ENCODE data around the gene IL1RL1.

IL1RL1 gene

DNA sequence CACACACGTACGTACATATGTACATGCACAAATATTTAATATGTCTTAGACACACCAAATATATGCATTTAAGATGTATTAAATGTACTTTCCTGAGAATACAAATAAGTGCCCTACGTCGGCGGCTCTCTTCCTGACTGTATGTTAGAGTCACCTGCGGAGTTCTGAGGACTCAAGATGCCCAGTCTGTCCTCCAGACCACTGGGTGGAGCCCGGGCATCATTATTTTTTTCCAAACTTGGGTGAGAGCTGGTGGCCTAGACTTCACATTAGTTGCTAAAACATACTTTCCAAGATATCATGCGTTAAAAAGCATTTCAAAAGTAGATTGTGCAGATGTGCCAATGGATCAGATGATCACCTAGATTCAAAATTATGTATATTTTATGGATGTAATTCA, 47.1 kb downstream of the IL1RL1 start:
- Histone ChIP-seq H2AFZ (ENCODE audit: low read depth, low read length) (no peak overlapping the region), H3K4ac (ENCODE audit: low read depth in 1 of 2, low read length in 2 of 2) (no peak overlapping the region), H3K79me1 (replicated peaks; ENCODE audit: low read length, poor library complexity, severe bottlenecking) (no peaks in the 10 kb centered on the region), H2BK15ac (ENCODE audit: low read depth, poor library complexity, severe bottlenecking) (no peak overlapping the region), H3K4me3 (ENCODE audit: insufficient read depth in 1 of 2, low read depth in 1 of 2, low read length in 2 of 2) (no peak overlapping the region), H2BK120ac (ENCODE audit: low read depth, low read length) (no peak overlapping the region), H2AK5ac (ENCODE audit: low read length, severe bottlenecking) (no peak overlapping the region), H4K91ac (ENCODE audit: low read length) (no peak overlapping the region), H3K9me3 (ENCODE audit: control insufficient read depth, low read length) (no peaks in the 10 kb centered on the region), H3K18ac (ENCODE audit: low read depth in 1 of 2, low read length in 2 of 2) (no peak overlapping the region), H3K14ac (ENCODE audit: low read length in 2 of 2) (no peak overlapping the region), H3K27me3 (ENCODE audit: control insufficient read depth in 1 of 2, insufficient read depth in 1 of 2, low read length in 2 of 2) (no peaks in the 10 kb centered on the region), H3K23ac (ENCODE audit: low read length in 2 of 2) (no peak overlapping the region), H3K4me2 (ENCODE audit: low read length, poor library complexity, severe bottlenecking) (no peak overlapping the region), H3K27ac (ENCODE audit: low read length, poor library complexity, severe bottlenecking) (no peak overlapping the region), H3K4me1 (ENCODE audit: control insufficient read depth, insufficient read depth, low read depth, low read length) (peaks cover 4% of the 10 kb centered on the region), H4K8ac (ENCODE audit: low read length) (no peak overlapping the region), H2BK5ac (ENCODE audit: low read depth, low read length, poor library complexity, severe bottlenecking) (no peak overlapping the region), H3K36me3 (ENCODE audit: control insufficient read depth in 1 of 2, insufficient read depth in 2 of 2, low read depth in 1 of 2, low read length in 2 of 2) (no peaks in the 10 kb centered on the region), H3K9ac (ENCODE audit: low read length) (no peak overlapping the region), H2BK12ac (ENCODE audit: low read length in 2 of 2) (no peak overlapping the region)
- 99% methylated on average over 5 of the region's 8 CpGs for WGBS
- DNase-seq = no peak

DNA sequence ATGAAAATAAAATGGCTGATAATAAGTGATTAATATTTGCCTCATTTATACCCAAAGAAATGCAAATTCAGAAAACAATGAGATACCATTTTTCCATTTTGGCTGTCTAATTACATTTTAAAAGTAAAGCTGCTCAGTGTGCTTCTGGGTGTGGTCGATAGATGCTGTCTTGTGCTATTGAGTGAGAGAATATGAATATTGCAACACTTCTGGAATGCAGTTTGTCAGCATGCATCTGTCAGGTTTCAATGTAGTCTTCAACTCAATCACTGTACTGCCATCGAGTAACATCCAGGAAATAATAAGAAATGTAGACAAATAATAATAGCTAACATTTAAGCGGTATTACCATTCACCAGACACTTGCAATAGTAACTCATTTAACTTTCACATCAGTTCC, 48.2 kb downstream of the IL1RL1 start:
- H2AFZ ChIP-seq (ENCODE audit: low read depth, low read length) = no peak overlapping the region
- H3K4ac ChIP-seq (ENCODE audit: low read depth in 1 of 2, low read length in 2 of 2) = no peak overlapping the region
- no peak overlapping the region for H3K18ac ChIP-seq (ENCODE audit: low read depth in 1 of 2, low read length in 2 of 2)
- H3K23ac ChIP-seq (ENCODE audit: low read length in 2 of 2) = no peak overlapping the region
- H3K27ac ChIP-seq (ENCODE audit: low read length, poor library complexity, severe bottlenecking) = no peak overlapping the region
- no peak overlapping the region for H2BK12ac ChIP-seq (ENCODE audit: low read length in 2 of 2)
- DNase-seq = no peak
- no peaks in the 10 kb centered on the region for H3K79me1 ChIP-seq (replicated peaks; ENCODE audit: low read length, poor library complexity, severe bottlenecking)
- no peak overlapping the region for H2AK5ac ChIP-seq (ENCODE audit: low read length, severe bottlenecking)
- no peak overlapping the region for H3K14ac ChIP-seq (ENCODE audit: low read length in 2 of 2)
- H3K27me3 ChIP-seq (ENCODE audit: control insufficient read depth in 1 of 2, insufficient read depth in 1 of 2, low read length in 2 of 2) = no peaks in the 10 kb centered on the region
- no peak overlapping the region for H3K4me2 ChIP-seq (ENCODE audit: low read length, poor library complexity, severe bottlenecking)
- H3K36me3 ChIP-seq (ENCODE audit: control insufficient read depth in 1 of 2, insufficient read depth in 2 of 2, low read depth in 1 of 2, low read length in 2 of 2) = no peaks in the 10 kb centered on the region
- no peak overlapping the region for H4K91ac ChIP-seq (ENCODE audit: low read length)
- no peak overlapping the region for H4K8ac ChIP-seq (ENCODE audit: low read length)
- H2BK15ac ChIP-seq (ENCODE audit: low read depth, poor library complexity, severe bottlenecking) = no peak overlapping the region
- H2BK5ac ChIP-seq (ENCODE audit: low read depth, low read length, poor library complexity, severe bottlenecking) = no peak overlapping the region
- no peak overlapping the region for H3K9ac ChIP-seq (ENCODE audit: low read length)
- no peaks in the 10 kb centered on the region for H3K9me3 ChIP-seq (ENCODE audit: control insufficient read depth, low read length)
- H3K4me3 ChIP-seq (ENCODE audit: insufficient read depth in 1 of 2, low read depth in 1 of 2, low read length in 2 of 2) = no peak overlapping the region
- peaks cover 4% of the 10 kb centered on the region for H3K4me1 ChIP-seq (ENCODE audit: control insufficient read depth, insufficient read depth, low read depth, low read length)
- no peak overlapping the region for H2BK120ac ChIP-seq (ENCODE audit: low read depth, low read length)
- 100% methylated on average over 1 of the region's 3 CpGs for WGBS

DNA sequence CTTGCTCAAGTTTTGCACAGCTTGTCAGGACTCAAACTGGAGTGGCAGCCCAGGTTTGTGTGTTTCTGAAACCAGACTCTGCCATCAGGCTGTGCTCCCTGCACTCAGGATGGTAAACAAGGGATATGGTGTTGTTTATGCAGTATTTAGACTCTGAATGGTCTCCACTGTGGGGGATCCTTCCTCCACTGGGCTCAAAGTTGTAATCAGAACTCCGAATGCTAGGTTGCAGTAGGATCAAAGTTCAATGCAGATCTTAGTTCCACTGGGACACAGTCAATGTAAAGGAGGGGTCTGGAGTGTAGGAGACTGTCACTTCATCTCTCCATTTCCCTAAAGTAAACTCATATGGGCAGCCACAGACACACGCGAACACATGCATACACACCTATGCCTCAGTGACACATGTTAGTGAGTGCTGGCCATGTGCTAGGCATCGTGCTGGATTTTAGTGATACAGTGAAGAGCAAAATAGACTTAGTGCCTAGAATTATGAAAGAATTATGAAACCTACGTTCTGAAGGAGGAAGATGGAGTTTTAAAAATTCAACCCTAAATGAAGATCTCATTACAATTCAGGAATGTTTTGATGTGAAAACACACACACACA, 50.4 kb downstream of the IL1RL1 start:
- no peak overlapping the region for H3K23ac ChIP-seq (ENCODE audit: low read length in 2 of 2)
- no peak overlapping the region for H3K18ac ChIP-seq (ENCODE audit: low read depth in 1 of 2, low read length in 2 of 2)
- no peak for DNase-seq
- H3K4me1 ChIP-seq (ENCODE audit: control insufficient read depth, insufficient read depth, low read depth, low read length) = no peaks in the 10 kb centered on the region
- H3K36me3 ChIP-seq (ENCODE audit: control insufficient read depth in 1 of 2, insufficient read depth in 2 of 2, low read depth in 1 of 2, low read length in 2 of 2) = no peaks in the 10 kb centered on the region
- no peak overlapping the region for H2AK5ac ChIP-seq (ENCODE audit: low read length, severe bottlenecking)
- no peak overlapping the region for H3K14ac ChIP-seq (ENCODE audit: low read length in 2 of 2)
- no peak overlapping the region for H2BK5ac ChIP-seq (ENCODE audit: low read depth, low read length, poor library complexity, severe bottlenecking)
- no peak overlapping the region for H4K91ac ChIP-seq (ENCODE audit: low read length)
- H3K9me3 ChIP-seq (ENCODE audit: control insufficient read depth, low read length) = peaks cover 22% of the 10 kb centered on the region
- H2BK120ac ChIP-seq (ENCODE audit: low read depth, low read length) = no peak overlapping the region
- H2BK12ac ChIP-seq (ENCODE audit: low read length in 2 of 2) = no peak overlapping the region
- no peaks in the 10 kb centered on the region for H3K79me1 ChIP-seq (replicated peaks; ENCODE audit: low read length, poor library complexity, severe bottlenecking)
- H4K8ac ChIP-seq (ENCODE audit: low read length) = no peak overlapping the region
- H3K27me3 ChIP-seq (ENCODE audit: control insufficient read depth in 1 of 2, insufficient read depth in 1 of 2, low read length in 2 of 2) = no peaks in the 10 kb centered on the region
- no peak overlapping the region for H3K4me3 ChIP-seq (ENCODE audit: insufficient read depth in 1 of 2, low read depth in 1 of 2, low read length in 2 of 2)
- no peak overlapping the region for H2AFZ ChIP-seq (ENCODE audit: low read depth, low read length)
- H2BK15ac ChIP-seq (ENCODE audit: low read depth, poor library complexity, severe bottlenecking) = no peak overlapping the region
- no peak overlapping the region for H3K4ac ChIP-seq (ENCODE audit: low read depth in 1 of 2, low read length in 2 of 2)
- no peak overlapping the region for H3K27ac ChIP-seq (ENCODE audit: low read length, poor library complexity, severe bottlenecking)
- H3K9ac ChIP-seq (ENCODE audit: low read length) = no peak overlapping the region
- H3K4me2 ChIP-seq (ENCODE audit: low read length, poor library complexity, severe bottlenecking) = no peak overlapping the region
- WGBS = 80% methylated on average over 4 of the region's 5 CpGs

DNA sequence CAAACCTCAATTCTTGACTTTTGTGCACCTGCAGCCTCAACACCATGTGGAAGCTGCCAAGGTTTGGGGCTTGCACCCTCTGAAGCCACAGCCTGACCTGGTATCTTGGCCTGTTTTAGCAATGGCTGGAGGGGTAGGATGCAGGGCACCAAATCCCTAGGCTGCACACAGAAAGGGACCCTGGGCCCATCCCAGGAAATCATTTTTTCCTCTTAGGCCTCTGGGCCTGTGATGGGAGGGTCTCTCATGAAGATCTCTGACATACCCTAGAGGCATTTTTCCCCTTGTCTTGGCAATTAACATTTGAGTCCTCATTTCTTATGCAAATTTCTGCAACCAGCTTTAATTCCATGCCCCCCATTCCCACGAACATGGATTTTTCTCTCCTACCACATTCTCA, 54.4 kb downstream of the IL1RL1 start:
- 86% methylated on average over 1 of the region's 1 CpG for WGBS
- Histone ChIP-seq H3K79me1 (replicated peaks; ENCODE audit: low read length, poor library complexity, severe bottlenecking) (no peaks in the 10 kb centered on the region), H3K36me3 (ENCODE audit: control insufficient read depth in 1 of 2, insufficient read depth in 2 of 2, low read depth in 1 of 2, low read length in 2 of 2) (no peaks in the 10 kb centered on the region), H2AK5ac (ENCODE audit: low read length, severe bottlenecking) (no peak overlapping the region), H3K4me2 (ENCODE audit: low read length, poor library complexity, severe bottlenecking) (no peak overlapping the region), H3K9me3 (ENCODE audit: control insufficient read depth, low read length) (peaks cover 30% of the 10 kb centered on the region), H2BK120ac (ENCODE audit: low read depth, low read length) (no peak overlapping the region), H3K27ac (ENCODE audit: low read length, poor library complexity, severe bottlenecking) (no peak overlapping the region), H3K4me1 (ENCODE audit: control insufficient read depth, insufficient read depth, low read depth, low read length) (peaks cover 1% of the 10 kb centered on the region), H3K9ac (ENCODE audit: low read length) (no peak overlapping the region), H3K4ac (ENCODE audit: low read depth in 1 of 2, low read length in 2 of 2) (no peak overlapping the region), H3K4me3 (ENCODE audit: insufficient read depth in 1 of 2, low read depth in 1 of 2, low read length in 2 of 2) (no peak overlapping the region), H2AFZ (ENCODE audit: low read depth, low read length) (no peak overlapping the region), H3K18ac (ENCODE audit: low read depth in 1 of 2, low read length in 2 of 2) (no peak overlapping the region), H3K27me3 (ENCODE audit: control insufficient read depth in 1 of 2, insufficient read depth in 1 of 2, low read length in 2 of 2) (peaks cover 0 to 5% of the 10 kb centered on the region in 2 experiments), H2BK15ac (ENCODE audit: low read depth, poor library complexity, severe bottlenecking) (no peak overlapping the region), H4K91ac (ENCODE audit: low read length) (no peak overlapping the region), H3K23ac (ENCODE audit: low read length in 2 of 2) (no peak overlapping the region), H2BK5ac (ENCODE audit: low read depth, low read length, poor library complexity, severe bottlenecking) (no peak overlapping the region), H2BK12ac (ENCODE audit: low read length in 2 of 2) (no peak overlapping the region), H3K14ac (ENCODE audit: low read length in 2 of 2) (no peak overlapping the region), H4K8ac (ENCODE audit: low read length) (no peak overlapping the region)
- no peak for DNase-seq
